SK-N-SH treated with all-trans-retinoic acid at 6 μM for 48 hours (cell line): ENCODE data around the gene KLHL29.

ENCODE experiments used
- ATAC-seq: fragments of 200-7000 bp; cut with Tn5 transposase; 3 replicates; pipeline ENCODE4 v1.9.1; 2020; ENCODE audit warnings: mild to moderate bottlenecking, moderate library complexity
- ARNTL ChIP-seq: fragments of 450-650 bp; formaldehyde crosslinking; IDR thresholded peaks from 2 replicates; pipeline ENCODE4 v1.5.0; 2020; ENCODE audit warnings: low read depth, mild to moderate bottlenecking, moderate library complexity, borderline replicate concordance
- BACH2 ChIP-seq: fragments of 250-450 bp; sonication (Bioruptor Pico); IDR thresholded peaks from 2 replicates; pipeline ENCODE4 v1.9.0; 2021; ENCODE audit warnings: mild to moderate bottlenecking, borderline replicate concordance
- CREB5 ChIP-seq: fragments of 250-450 bp; sonication (Bioruptor Pico); IDR thresholded peaks from 2 replicates; pipeline ENCODE4 v1.5.1; 2020; ENCODE audit warnings: low read depth, mild to moderate bottlenecking, moderate library complexity
- CSDC2 ChIP-seq: fragments of 250-450 bp; sonication (Bioruptor Pico); IDR thresholded peaks from 2 replicates; pipeline ENCODE4 v1.5.0; 2020; ENCODE audit warnings: mild to moderate bottlenecking, moderate library complexity
- CSRNP3 ChIP-seq: fragments of 250-450 bp; sonication (Bioruptor Pico); IDR thresholded peaks from 2 replicates; pipeline ENCODE4 v1.5.1; 2021; ENCODE audit warnings: mild to moderate bottlenecking, moderate library complexity
- ESRRG ChIP-seq: fragments of 250-450 bp; sonication (Bioruptor Pico); IDR thresholded peaks from 2 replicates; pipeline ENCODE4 v1.6.1; 2021; ENCODE audit warnings: mild to moderate bottlenecking
- GLIS3 ChIP-seq: fragments of 250-450 bp; sonication (Bioruptor Pico); IDR thresholded peaks from 2 replicates; pipeline ENCODE4 v1.5.0; 2020; ENCODE audit warnings: mild to moderate bottlenecking, moderate library complexity
- ISL1 ChIP-seq: fragments of 250-450 bp; sonication (Bioruptor Pico); IDR thresholded peaks from 2 replicates; pipeline ENCODE4 v2.1.2; 2022; ENCODE audit warnings: mild to moderate bottlenecking, moderate library complexity
- PATZ1 ChIP-seq: fragments of 250-450 bp; sonication (Bioruptor Pico); IDR thresholded peaks from 2 replicates; pipeline ENCODE4 v1.8.0; 2020; ENCODE audit warnings: mild to moderate bottlenecking, moderate library complexity, borderline replicate concordance
- POU6F1 ChIP-seq: fragments of 250-450 bp; sonication (Bioruptor Pico); IDR thresholded peaks from 2 replicates; pipeline ENCODE4 v1.8.0; 2021; ENCODE audit warnings: low read depth, mild to moderate bottlenecking, moderate library complexity, borderline replicate concordance
- PPARA ChIP-seq: fragments of 250-450 bp; sonication (Bioruptor Pico); IDR thresholded peaks from 2 replicates; pipeline ENCODE4 v1.5.0; 2020; ENCODE audit warnings: mild to moderate bottlenecking, borderline replicate concordance
- RARB ChIP-seq: fragments of 250-450 bp; sonication (Bioruptor Pico); IDR thresholded peaks from 2 replicates; pipeline ENCODE4 v1.8.0; 2021; ENCODE audit warnings: mild to moderate bottlenecking, moderate library complexity
- TCF4 ChIP-seq: fragments of 250-450 bp; sonication (Bioruptor Pico); IDR thresholded peaks from 2 replicates; pipeline ENCODE4 v1.8.0; 2021; ENCODE audit warnings: mild to moderate bottlenecking, moderate library complexity, borderline replicate concordance
- TSHZ2 ChIP-seq: fragments of 250-450 bp; sonication (Bioruptor Pico); IDR thresholded peaks from 2 replicates; pipeline ENCODE4 v1.5.0; 2020; ENCODE audit warnings: mild to moderate bottlenecking, moderate library complexity
- ZC3H10 ChIP-seq: fragments of 250-450 bp; sonication (Bioruptor Pico); IDR thresholded peaks from 2 replicates; pipeline ENCODE4 v1.5.1; 2021; ENCODE audit warnings: mild to moderate bottlenecking, moderate library complexity
- ZFP3 ChIP-seq: fragments of 250-450 bp; sonication (Bioruptor Pico); IDR thresholded peaks from 2 replicates; pipeline ENCODE4 v1.5.0; 2020; ENCODE audit warnings: mild to moderate bottlenecking, moderate library complexity
- ZFP30 ChIP-seq: fragments of 450-650 bp; formaldehyde crosslinking; IDR thresholded peaks from 2 replicates; pipeline ENCODE4 v1.5.0; 2022; ENCODE audit warnings: mild to moderate bottlenecking, moderate library complexity
- ZNF70 ChIP-seq: fragments of 450-650 bp; formaldehyde crosslinking; IDR thresholded peaks from 2 replicates; pipeline ENCODE4 v1.5.0; 2020; ENCODE audit warnings: mild to moderate bottlenecking, moderate library complexity
- ZNF8 ChIP-seq: fragments of 450-650 bp; formaldehyde crosslinking; IDR thresholded peaks from 2 replicates; pipeline ENCODE4 v1.5.0; 2020; ENCODE audit warnings: mild to moderate bottlenecking, moderate library complexity

Gene KLHL29

GRCh38 chr2:23567161-23567756, 182.3 kb downstream of the KLHL29 start (continued):
- TF ChIP-seq ZNF8 (CRISPR knock-in tag) (no peak), CSDC2 (CRISPR knock-in tag) (no peak), GLIS3 (CRISPR knock-in tag) (no peak), ZFP3 (CRISPR knock-in tag) (no peak)
- TF ChIP-seq, all 23 proteins: peak for 0

- TF ChIP-seq ZC3H10 (CRISPR knock-in tag) (no peak), ESRRG (CRISPR knock-in tag) (no peak), ZFP30 (CRISPR knock-in tag) (no peak), TCF4 (no peak), POU6F1 (CRISPR knock-in tag) (no peak), GLIS3 (CRISPR knock-in tag) (no peak), ISL1 (no peak), RARB (no peak), CREB5 (CRISPR knock-in tag) (no peak), TSHZ2 (CRISPR knock-in tag) (no peak), CSRNP3 (CRISPR knock-in tag) (no peak), PATZ1 (CRISPR knock-in tag) (no peak), PPARA (CRISPR knock-in tag) (no peak), ZNF8 (CRISPR knock-in tag) (no peak), ZFP3 (CRISPR knock-in tag) (no peak), ARNTL (CRISPR knock-in tag) (no peak)
- no peak for ATAC-seq
These were observed 183.2 kb downstream of the KLHL29 start for GRCh38 chr2:23568211-23568610.

- ATAC-seq = no peak
- TF ChIP-seq PPARA (CRISPR knock-in tag) (no peak), ISL1 (no peak), GLIS3 (CRISPR knock-in tag) (no peak), ARNTL (CRISPR knock-in tag) (no peak), ZFP30 (CRISPR knock-in tag) (no peak), TSHZ2 (CRISPR knock-in tag) (no peak), RARB (no peak), CSDC2 (CRISPR knock-in tag) (no peak), ZNF8 (CRISPR knock-in tag) (no peak), ZFP3 (CRISPR knock-in tag) (no peak), ZC3H10 (CRISPR knock-in tag) (no peak), POU6F1 (CRISPR knock-in tag) (no peak), ZNF70 (CRISPR knock-in tag) (no peak), BACH2 (no peak), PATZ1 (CRISPR knock-in tag) (no peak)
These were observed 183.7 kb downstream of the KLHL29 start for GRCh38 chr2:23568626-23569190.
